Mammary epithelial cell (primary cell): ENCODE measurements around the gene SHLD1.

Experiments used
- CTCF ChIP-seq, 2 donors: IDR thresholded peaks in 1 of 2; conservative IDR thresholded peaks in 1 of 2; 2 replicates each; pipeline ENCODE4 v1.5.1; 2011 to 2012; ENCODE audit warnings: inconsistent platforms in 2 of 2, low read length in 2 of 2, mild to moderate bottlenecking in 2 of 2, control low read depth in 1 of 2, low read depth in 1 of 2; ENCODE audit not compliant: insufficient read depth in 1 of 2; ENCODE audit errors: extremely low read depth in 1 of 2
- EZH2 ChIP-seq: IDR thresholded peaks from 2 replicates; pipeline ENCODE4 v1.6.1; 2012; ENCODE audit warnings: low read length, inconsistent platforms, borderline replicate concordance

GRCh38 chr20:5887386-5887785 lies 137.2 kb downstream of the SHLD1 start:
- TF ChIP-seq CTCF (conservative IDR thresholded peaks at IDR 0.05 in 1 of 2, IDR thresholded peaks at IDR 0.05 in 1 of 2; ENCODE audit: extremely low read depth in 1 of 2, insufficient read depth in 1 of 2, low read depth in 1 of 2, low read length in 2 of 2) (no peak), EZH2 (no peak)
